CD4-positive, alpha-beta T cell treated with Interleukin-6 at 100 ng/mL for 8 hours (primary cell): ENCODE results near the gene AKAP6.

ENCODE experiments used
- DNase-seq: peaks from one replicate; pipeline ENCODE4 v3.0.0-alpha.2; 2020; ENCODE audit warnings: mixed read lengths, low spot score

The AKAP6 gene

GRCh38 chr14:32825058-32825457 lies 496.0 kb downstream of the AKAP6 start:
- no peak for DNase-seq

- no peak for DNase-seq
These were observed 497.4 kb downstream of the AKAP6 start for GRCh38 chr14:32826404-32827082.

GRCh38 chr14:32827514-32827913 lies 498.4 kb downstream of the AKAP6 start:
- DNase-seq, result no peak

- DNase-seq, result no peak
These were observed 506.8 kb downstream of the AKAP6 start for GRCh38 chr14:32835924-32836323.

GRCh38 chr14:32841698-32842097 lies 512.6 kb downstream of the AKAP6 start:
- DNase-seq, result no peak

- DNase-seq, result no peak
These were observed 517.8 kb downstream of the AKAP6 start for GRCh38 chr14:32846821-32847365.

GRCh38 chr14:32847867-32848266 lies 518.8 kb downstream of the AKAP6 start:
- no peak for DNase-seq

GRCh38 chr14:32865827-32866376 lies 536.8 kb downstream of the AKAP6 start:
- no peak for DNase-seq

- DNase-seq, result no peak
These were observed 554.1 kb downstream of the AKAP6 start for GRCh38 chr14:32883188-32883587.
